Astrocyte (in vitro differentiated cells and primary cell): ENCODE results near the gene VWF.

Experiments
- CTCF ChIP-seq: IDR thresholded peaks from 2 replicates; pipeline ENCODE4 v1.5.1; 2011; ENCODE audit warnings: low read depth, mild to moderate bottlenecking, inconsistent platforms, low read length, moderate library complexity; ENCODE audit not compliant: insufficient read depth
- EZH2 ChIP-seq: IDR thresholded peaks from 2 replicates; pipeline ENCODE4 v1.6.1; 2012; ENCODE audit warnings: mild to moderate bottlenecking, low read length, inconsistent platforms; ENCODE audit not compliant: insufficient read depth

GRCh38 chr12:6161124-6161882 is 36.8 kb upstream of the VWF start:
- no peak for TF ChIP-seq CTCF
- no peak for TF ChIP-seq EZH2
